Activated T-helper 9 cell treated with anti-CD3 and anti-CD28 coated beads, Interleukin-2, amount 50 U/mL, for 16 hours (primary cell): ENCODE results near the gene HIGD1B.

Experiments
- DNase-seq: peaks from one replicate; pipeline ENCODE4 v3.0.0-alpha.2; 2020; ENCODE audit warnings: low read depth

Gene HIGD1B

DNA sequence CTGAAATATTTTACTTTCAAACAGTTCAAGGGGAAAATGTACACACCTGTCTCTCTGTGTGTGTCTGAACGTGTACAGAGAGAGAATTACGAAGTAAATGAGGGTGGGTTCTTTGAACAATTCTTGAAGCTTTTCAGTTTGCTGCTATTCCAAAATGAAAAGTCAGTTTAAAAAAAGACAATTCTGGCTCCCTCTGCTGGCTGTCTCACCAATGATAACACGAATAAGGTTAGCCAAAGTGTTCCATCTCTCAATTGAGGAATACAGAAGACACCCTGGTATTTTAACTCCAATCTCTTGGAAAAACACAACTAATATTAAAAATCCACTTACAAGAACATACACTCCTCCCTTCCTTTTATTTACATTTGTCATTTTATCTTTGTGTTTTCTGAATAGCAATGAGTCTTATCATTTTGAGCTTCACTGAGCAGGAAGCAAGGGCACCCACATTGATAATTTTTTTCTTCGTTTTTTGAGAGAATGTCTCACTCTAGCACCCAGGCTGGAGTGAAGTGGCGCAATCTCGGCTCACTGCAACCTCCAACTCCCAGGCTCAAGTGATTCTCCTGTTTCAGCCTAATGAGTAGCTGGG, 31.0 kb downstream of the HIGD1B start:
- DNase-seq, result no peak

- DNase-seq, result no peak
Observed at GRCh38 chr17:44879376-44879775, 31.7 kb downstream of the HIGD1B start.

DNA sequence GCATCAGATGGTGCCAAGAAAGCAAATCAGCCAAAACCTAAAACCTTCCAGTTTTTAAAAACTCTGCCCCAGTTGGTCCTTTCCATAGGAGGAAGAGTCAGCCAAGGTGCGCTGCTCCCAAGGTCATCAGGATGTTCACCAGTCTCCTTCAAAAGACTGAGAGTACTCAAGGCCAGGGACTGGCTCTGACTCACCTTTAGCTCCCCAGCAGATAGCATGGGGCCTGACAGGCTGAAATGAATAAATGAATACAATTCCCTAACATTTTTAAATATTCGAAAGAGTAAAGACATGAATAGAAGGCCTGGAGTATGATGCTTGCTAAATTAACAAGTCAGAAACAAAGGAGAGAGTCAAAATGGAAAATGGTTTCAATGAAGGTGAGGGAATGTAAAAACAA, 32.4 kb downstream of the HIGD1B start:
- DNase-seq, result no peak

- DNase-seq, result no peak
Observed at GRCh38 chr17:44881145-44881544, 33.5 kb downstream of the HIGD1B start.

- no peak for DNase-seq
Observed at GRCh38 chr17:44884941-44885340, 37.3 kb downstream of the HIGD1B start.

DNA sequence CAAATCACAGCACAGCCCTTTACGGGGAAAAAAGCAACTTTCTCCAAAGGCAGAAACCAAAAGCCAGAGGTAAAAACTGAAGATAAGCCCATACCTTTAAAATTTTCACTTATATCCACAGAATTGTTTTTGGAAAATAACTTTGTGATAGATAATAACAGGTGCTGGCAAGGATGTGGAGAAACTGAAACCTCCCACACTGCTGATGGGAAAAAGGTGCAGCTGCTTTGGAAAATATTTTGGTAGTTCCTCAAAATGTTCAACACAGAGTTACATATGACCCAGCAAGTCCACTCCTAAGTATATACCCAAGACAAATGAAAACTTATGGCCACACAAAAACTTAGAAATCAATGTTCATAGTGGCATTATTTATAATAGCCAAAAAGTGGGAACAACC, 39.3 kb downstream of the HIGD1B start:
- no peak for DNase-seq

GRCh38 chr17:44887971-44888954, 40.6 kb downstream of the HIGD1B start:
- DNase-seq, result no peak

- DNase-seq, result no peak
Observed at GRCh38 chr17:44889003-44889402, 41.3 kb downstream of the HIGD1B start.

DNA sequence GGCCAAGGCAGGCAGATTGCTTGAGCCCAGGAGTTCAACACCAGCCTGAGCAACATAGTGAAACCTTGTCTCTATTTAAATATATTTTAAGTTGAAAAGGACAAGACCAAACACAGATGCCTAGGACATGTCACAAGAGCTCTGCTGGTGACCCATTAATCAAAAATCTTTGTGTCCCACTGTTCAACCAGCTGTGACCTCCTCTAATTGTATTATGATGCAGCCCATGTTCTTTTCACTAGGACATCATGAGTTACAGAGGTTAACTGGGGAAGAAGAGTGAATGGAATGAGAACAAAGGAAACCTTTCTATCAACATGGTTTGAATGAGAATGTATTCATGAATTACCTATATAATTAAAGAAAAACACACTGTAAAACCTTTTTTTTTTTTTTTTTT, 44.6 kb downstream of the HIGD1B start:
- no peak for DNase-seq

- DNase-seq, result no peak
Observed at GRCh38 chr17:44894642-44895041, 47.0 kb downstream of the HIGD1B start.

DNA sequence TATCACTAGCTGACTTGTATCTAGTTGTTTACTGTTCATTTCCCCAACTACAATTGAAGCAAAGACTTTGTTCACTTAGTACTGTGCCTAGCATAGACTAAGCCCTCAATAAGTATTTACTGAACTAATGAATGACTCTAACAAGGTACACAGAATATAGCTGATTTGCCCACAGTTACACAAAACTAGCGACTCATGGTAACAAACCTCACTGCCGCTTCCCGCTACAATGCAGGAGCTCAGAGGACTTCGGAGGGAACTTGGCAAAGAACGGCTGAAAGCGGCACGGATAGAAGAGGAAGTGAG, 51.0 kb downstream of the HIGD1B start:
- DNase-seq, result no peak

GRCh38 chr17:44899074-44899782, 51.5 kb downstream of the HIGD1B start, which contains the start of gene EFTUD2:
Gene EFTUD2 (minus strand): TSS chr17:44899445. CDS start chr17:44894521, 4,924 bp downstream.
- DNase-seq, result peak; percentile 85
